GM12878 (cell line): Measurements from ENCODE around the gene NPAS3. TPM values are rescaled to one million over a fixed set of nuclear protein-coding genes. Genes with fewer than 3 reads are reported as not detected.

Experiments
- ATAC-seq: fragments of 200-7000 bp; cut with Tn5 transposase; 3 replicates; pipeline ENCODE4 v1.9.1; 2020; ENCODE audit warnings: mild to moderate bottlenecking, moderate library complexity
- BruUV-seq: library from RNA; stranded (reverse); fragments of 400-500 nt; replicated peaks from 2 replicates; lab custom pipeline; 2021; lab: Mats Ljungman, UMichigan
- CTCF ChIA-PET: fragments of 300-600 bp; sonication (Branson Sonifier 250); formaldehyde crosslinking; extraction: SDS; loops from one replicate; lab custom pipeline; 2021; ENCODE audit warnings: inconsistent platforms; lab: Yijun Ruan, JAX
- POLR2A ChIA-PET: fragments of 350-600 bp; formaldehyde crosslinking; extraction: SDS; loops from one replicate; lab custom pipeline; 2021; ENCODE audit warnings: inconsistent platforms; lab: Charles Lee
- RAD21 ChIA-PET: fragments of 300-600 bp; sonication (Branson Sonifier 250); formaldehyde crosslinking; loops from one replicate; lab custom pipeline; 2023; ENCODE audit warnings: antibody characterized with exemption; ENCODE audit not compliant: unreplicated experiment; lab: Charles Lee
- SMC1A ChIA-PET: fragments of 300-600 bp; sonication (Branson Sonifier 250); formaldehyde crosslinking; loops from one replicate; lab custom pipeline; 2023; ENCODE audit not compliant: unreplicated experiment, uncharacterized antibody; lab: Charles Lee
- DNase-seq: peaks from one replicate; pipeline ENCODE4 v3.0.0-alpha.2; 2011; ENCODE audit warnings: low read depth, low spot score
- FAIRE-seq: peaks from 3 replicates; lab custom pipeline; 2011; peaks lifted over from hg19 to GRCh38; lab: Jason Lieb, UNC
- H2AFZ ChIP-seq: 2 replicates; pipeline ENCODE4 v1.6.0; 2011; ENCODE audit warnings: low read depth, low read length, control low read depth; ENCODE audit not compliant: control insufficient read depth
- H3K27ac ChIP-seq: 2 replicates; pipeline ENCODE4 v1.5.1; 2011; ENCODE audit warnings: control low read depth; ENCODE audit not compliant: control insufficient read depth, insufficient read depth
- H3K27me3 ChIP-seq, 2 experiments: replicated peaks in 1 of 2; 2 replicates each; pipeline versions ENCODE4 v1.6.0 to v1.6.1; 2011; ENCODE audit warnings: low read length in 1 of 2; ENCODE audit not compliant: control insufficient read depth in 2 of 2, insufficient read depth in 2 of 2
- H3K36me3 ChIP-seq, 2 experiments: 2 replicates each; pipeline ENCODE4 v1.5.1; 2011; ENCODE audit warnings: low read length in 1 of 2; ENCODE audit not compliant: control insufficient read depth in 2 of 2, insufficient read depth in 2 of 2
- H3K4me1 ChIP-seq: 2 replicates; pipeline ENCODE4 v1.6.1; 2011; ENCODE audit warnings: mild to moderate bottlenecking, low read length, moderate library complexity, mixed read lengths; ENCODE audit not compliant: control insufficient read depth, insufficient read depth
- H3K4me2 ChIP-seq: 2 replicates; pipeline ENCODE4 v1.6.0; 2011; ENCODE audit warnings: control low read depth; ENCODE audit not compliant: control insufficient read depth, insufficient read depth
- H3K4me3 ChIP-seq: fragments of 200-600 bp; sonication (generic); 2 replicates; pipeline ENCODE4 v1.5.1; 2016
- H3K79me2 ChIP-seq: 2 replicates; pipeline ENCODE4 v1.6.0; 2011; ENCODE audit warnings: low read length; ENCODE audit not compliant: control insufficient read depth, insufficient read depth
- H3K9ac ChIP-seq: 2 replicates; pipeline ENCODE4 v1.8.0; 2011; ENCODE audit warnings: low read length, control low read depth, mixed read lengths; ENCODE audit not compliant: control insufficient read depth, insufficient read depth
- H3K9me3 ChIP-seq: replicated peaks from 3 replicates; pipeline ENCODE4 v1.5.1; 2011; ENCODE audit warnings: mild to moderate bottlenecking, low read length; ENCODE audit not compliant: control insufficient read depth, insufficient read depth
- H4K20me1 ChIP-seq: 2 replicates; pipeline ENCODE4 v1.6.0; 2011; ENCODE audit not compliant: control insufficient read depth, insufficient read depth
- ASH2L ChIP-seq: fragments of 300-600, 200-600 bp; sonication (generic); IDR thresholded peaks from 2 replicates; pipeline ENCODE4 v1.6.1; 2017; ENCODE audit warnings: low read depth, mild to moderate bottlenecking, borderline replicate concordance
- ATF7 ChIP-seq: fragments of 450-650 bp; IDR thresholded peaks from 2 replicates; pipeline ENCODE4 v1.6.1; 2016; ENCODE audit warnings: low read depth, mild to moderate bottlenecking
- CEBPZ ChIP-seq: fragments of 150-350 bp; IDR thresholded peaks from 2 replicates; pipeline ENCODE4 v1.6.1; 2016; ENCODE audit warnings: low read depth, low read length
- CHD4 ChIP-seq: fragments of 200-600 bp; sonication (generic); IDR thresholded peaks from 2 replicates; pipeline ENCODE4 v1.6.1; 2016; ENCODE audit warnings: mild to moderate bottlenecking
- EGR1 ChIP-seq, 2 experiments: IDR thresholded peaks; 1 replicate in 1 of 2; 2 replicates in 1 of 2; pipeline ENCODE4 v1.6.1; 2011 to 2012; ENCODE audit warnings: low read depth in 2 of 2, low read length in 2 of 2, borderline replicate concordance in 1 of 2, mild to moderate bottlenecking in 1 of 2, moderate library complexity in 1 of 2
- ELK1 ChIP-seq: IDR thresholded peaks from 2 replicates; pipeline ENCODE4 v1.6.1; 2012; ENCODE audit warnings: low read depth, low read length, improper control_type of control experiment
- JUND ChIP-seq: IDR thresholded peaks from 2 replicates; pipeline ENCODE4 v1.6.1; 2012; ENCODE audit warnings: low read depth, mild to moderate bottlenecking, low read length, improper control_type of control experiment, moderate library complexity
- KLF5 ChIP-seq: fragments of 450-650 bp; IDR thresholded peaks from 2 replicates; pipeline ENCODE4 v1.6.1; 2014; ENCODE audit warnings: mild to moderate bottlenecking; ENCODE audit not compliant: partially characterized antibody
- MAX ChIP-seq: IDR thresholded peaks from 2 replicates; pipeline ENCODE4 v1.6.1; 2012; ENCODE audit warnings: low read depth, low read length, improper control_type of control experiment
- MEF2A ChIP-seq: IDR thresholded peaks from 2 replicates; pipeline ENCODE4 v1.6.1; 2011; ENCODE audit warnings: low read depth, mild to moderate bottlenecking, low read length, moderate library complexity; ENCODE audit not compliant: insufficient read depth
- MYB ChIP-seq: fragments of 150-350 bp; IDR thresholded peaks from 2 replicates; pipeline ENCODE4 v1.6.1; 2014; ENCODE audit warnings: mild to moderate bottlenecking, low read depth, low read length, borderline replicate concordance
- MYC ChIP-seq: IDR thresholded peaks from 2 replicates; pipeline ENCODE4 v1.6.1; 2011; ENCODE audit warnings: mild to moderate bottlenecking, low read length, moderate library complexity, inconsistent platforms; ENCODE audit not compliant: insufficient read depth, insufficient replicate concordance, insufficient read length, severe bottlenecking
- NKRF ChIP-seq: fragments of 450-650 bp; conservative IDR thresholded peaks from 2 replicates; pipeline ENCODE4 v1.6.1; 2017; ENCODE audit warnings: mild to moderate bottlenecking, moderate library complexity
- RELB ChIP-seq: fragments of 450-650 bp; IDR thresholded peaks from 2 replicates; pipeline ENCODE4 v1.6.1; 2017; ENCODE audit warnings: low read depth, mild to moderate bottlenecking, moderate library complexity
- SIX5 ChIP-seq: IDR thresholded peaks from 2 replicates; pipeline ENCODE4 v1.6.1; 2011; ENCODE audit warnings: mild to moderate bottlenecking, low read depth, low read length, moderate library complexity; ENCODE audit not compliant: severe bottlenecking
- ZNF24 ChIP-seq: fragments of 450-650 bp; IDR thresholded peaks from 2 replicates; pipeline ENCODE4 v1.6.1; 2017; ENCODE audit warnings: antibody characterized with exemption, mild to moderate bottlenecking
- WGBS: methylation state at CpG from one replicate; pipeline ENCODE4 v1.1.6; 2016; ENCODE audit warnings: low lambda C conversion rate; ENCODE audit not compliant: insufficient replicate concordance, insufficient coverage; ENCODE audit errors: missing lambda C conversion rate; 5-methylcytosine and 5-hydroxymethylcytosine counted together
- in situ Hi-C: fragments of 300-500 bp; cut with MboI; formaldehyde crosslinking; loops from 9 replicates; pipeline ENCODE4 v1.14.3; 2018; ENCODE audit warnings: mixed read lengths
- intact Hi-C: fragments of 100-400 bp; cut with micrococcal nuclease; formaldehyde crosslinking; loops from one replicate; pipeline ENCODE4 v1.14.2; 2022; ENCODE audit not compliant: unreplicated experiment
- polyA plus RNA-seq, 11 experiments: library from polyadenylated mRNA; depleted of rRNA in 4 of 11; unstranded in 6 of 11; stranded (reverse) in 5 of 11; fragments of >200 nt; fragmentation: Nextera tagmentation in 4 of 11; fragmentation: Illumina TruSeq in 1 of 11; extraction: Ambion mirVana in 4 of 11; extraction: Trizol in 1 of 11; gene quantifications; 1 replicate in 1 of 11; 2 replicates in 10 of 11; pipeline versions ENCODE4 v1.2.1 to v1.2.3, GENCODE V29; 2011 to 2016; ENCODE audit warnings: inconsistent platforms in 2 of 11, missing spikeins in 2 of 11, low read depth in 1 of 11
- total RNA-seq, 4 experiments: library from RNA; depleted of rRNA in 3 of 4; stranded (reverse); fragments of >200 nt in 3 of 4; fragmentation: Illumina TruSeq in 1 of 4; extraction: Trizol in 1 of 4; gene quantifications; 2 replicates each; pipeline versions ENCODE4 v1.2.1 to v1.2.3, GENCODE V29; 2013 to 2021

The NPAS3 gene
- total and polyA plus RNA-seq, 10 of the 15 experiments (the other 5 are each of a cell fraction or from before 2014, with no cell fraction given) = under 0.01 to 2.7 (median 0.03) TPM; not detected in 6

GRCh38 chr14:33030386-33030785, 91.7 kb downstream of the NPAS3 start:
- in situ Hi-C loops (no loop called here), intact Hi-C loops (no loop called here)
- no peaks in the 10 kb centered on the region for H3K27me3 ChIP-seq
- H3K36me3 ChIP-seq = no peaks in the 10 kb centered on the region
- FAIRE-seq = no peak
- H3K4me1 ChIP-seq = no peaks in the 10 kb centered on the region
- H3K27ac ChIP-seq = no peak overlapping the region
- H3K4me2 ChIP-seq = no peak overlapping the region
- POLR2A ChIA-PET = no interaction called here
- H4K20me1 ChIP-seq = no peaks in the 10 kb centered on the region
- H3K9me3 ChIP-seq = no peaks in the 10 kb centered on the region; the same call in 2 of the 3 replicates
- SMC1A ChIA-PET = no interaction called here
- H3K79me2 ChIP-seq = no peaks in the 10 kb centered on the region
- CTCF ChIA-PET = no interaction called here
- WGBS = 33% methylated on average over 4 of the region's 4 CpGs
- H2AFZ ChIP-seq = no peak overlapping the region
- no peak overlapping the region for H3K9ac ChIP-seq
- H3K4me3 ChIP-seq = no peak overlapping the region
- BruUV-seq = no TSS peak
- RAD21 ChIA-PET = no interaction called here
- DNase-seq = no peak
- no peak for ATAC-seq
- TF ChIP-seq KLF5 (no peak), CEBPZ (no peak), ASH2L (no peak), ZNF24 (no peak), ATF7 (no peak), CHD4 (no peak), MAX (no peak), RELB (no peak), EGR1 (IDR thresholded peaks at IDR 0.05; ENCODE audit: borderline replicate concordance in 1 of 2, low read depth in 2 of 2, low read length in 2 of 2) (no peak), ELK1 (no peak), NKRF (no peak), JUND (no peak), SIX5 (no peak), MYC (no peak), MYB (no peak), MEF2A (no peak)
